HepG2 (cell line): ENCODE measurements around the gene STRADA. TPM values are rescaled to one million over a fixed set of nuclear protein-coding genes. Genes with fewer than 3 reads are reported as not detected.

Source experiments
- ATAC-seq: fragments of 200-7000 bp; cut with Tn5 transposase; 3 replicates; pipeline ENCODE4 v1.9.1; 2020; ENCODE audit warnings: mild to moderate bottlenecking, moderate library complexity
- BruUV-seq: library from RNA; stranded (reverse); fragments of 400-500 nt; replicated peaks from 2 replicates; lab custom pipeline; 2021; lab: Mats Ljungman, UMichigan
- CTCF ChIA-PET: fragments of 300-600 bp; formaldehyde crosslinking; extraction: SDS; loops from one replicate; lab custom pipeline; 2021; ENCODE audit warnings: low total read pairs, inconsistent platforms, low intra/inter-chr PET ratio; lab: Yijun Ruan, JAX
- POLR2A ChIA-PET: fragments of 350-600 bp; sonication (Branson Sonifier 250); formaldehyde crosslinking; loops from one replicate; lab custom pipeline; 2020; ENCODE audit warnings: antibody characterized with exemption, inconsistent platforms; lab: Yijun Ruan, JAX
- DNase-seq: peaks from one replicate; pipeline ENCODE4 v3.0.0-alpha.2; 2015; ENCODE audit warnings: low spot score
- FAIRE-seq: peaks from 3 replicates; lab custom pipeline; 2011; peaks lifted over from hg19 to GRCh38; lab: Jason Lieb, UNC
- H2AFZ ChIP-seq: one replicate; pipeline ENCODE4 v1.6.1; 2011; ENCODE audit warnings: low read length, inconsistent platforms
- H3K27ac ChIP-seq: fragments of 300-600 bp; 3 replicates; pipeline ENCODE4 v1.8.0; 2011; ENCODE audit warnings: mixed run types, mild to moderate bottlenecking, mixed read lengths, low read length, inconsistent platforms; ENCODE audit not compliant: insufficient read depth; ENCODE audit errors: extremely low read length
- H3K27me3 ChIP-seq, 2 experiments: fragments of 200-600 bp in 1 of 2; 2 replicates in 1 of 2; 3 replicates in 1 of 2; pipeline versions ENCODE4 v1.6.0 to v1.8.0; 2011; ENCODE audit warnings: low read length in 2 of 2, mild to moderate bottlenecking in 2 of 2, moderate library complexity in 2 of 2, inconsistent platforms in 1 of 2; ENCODE audit not compliant: insufficient read depth in 2 of 2, control insufficient read depth in 1 of 2
- H3K36me3 ChIP-seq, 2 experiments: fragments of 200-600 bp in 1 of 2; replicated peaks in 1 of 2; 2 replicates in 1 of 2; 3 replicates in 1 of 2; pipeline versions ENCODE4 v1.5.1 to v1.8.0; 2011; ENCODE audit warnings: low read length in 2 of 2, inconsistent platforms in 1 of 2; ENCODE audit not compliant: insufficient read depth in 2 of 2, control insufficient read depth in 1 of 2
- H3K4me1 ChIP-seq: 2 replicates; pipeline ENCODE4 v1.5.1; 2012; ENCODE audit warnings: low read length, inconsistent platforms; ENCODE audit not compliant: insufficient read depth
- H3K4me2 ChIP-seq: 2 replicates; pipeline ENCODE4 v1.6.0; 2011; ENCODE audit warnings: low read depth, low read length, inconsistent platforms
- H3K4me3 ChIP-seq, 3 experiments: fragments of 200-600 bp in 1 of 3; sonication (generic), shearing (Covaris generic) in 1 of 3; replicated peaks in 1 of 3; 2 replicates each; pipeline ENCODE4 v1.5.1; 2011 to 2016; ENCODE audit warnings: low read length in 3 of 3, inconsistent platforms in 2 of 3, low read depth in 2 of 3, mild to moderate bottlenecking in 2 of 3, control low read depth in 1 of 3, mixed read lengths in 1 of 3; ENCODE audit not compliant: insufficient read depth in 1 of 3
- H3K79me2 ChIP-seq: one replicate; pipeline ENCODE4 v1.6.1; 2011; ENCODE audit warnings: low read length, inconsistent platforms; ENCODE audit not compliant: insufficient read depth
- H3K9ac ChIP-seq: 2 replicates; pipeline ENCODE4 v1.6.0; 2011; ENCODE audit warnings: mild to moderate bottlenecking, low read depth, low read length, inconsistent platforms; ENCODE audit not compliant: insufficient read depth
- H3K9me3 ChIP-seq: 2 replicates; pipeline ENCODE4 v1.5.1; 2012; ENCODE audit warnings: mild to moderate bottlenecking, low read length
- H4K20me1 ChIP-seq: 2 replicates; pipeline ENCODE4 v1.6.0; 2011; ENCODE audit warnings: inconsistent platforms, mild to moderate bottlenecking, low read length, moderate library complexity; ENCODE audit not compliant: insufficient read depth
- ARNT ChIP-seq: fragments of 450-650 bp; IDR thresholded peaks from 2 replicates; pipeline ENCODE4 v1.6.1; 2017
- CCAR2 ChIP-seq: fragments of 200-400 bp; formaldehyde crosslinking; optimal IDR thresholded peaks from 2 replicates; pipeline ENCODE3; 2018; ENCODE audit warnings: low read depth, mild to moderate bottlenecking, low read length, moderate library complexity
- MED1 ChIP-seq: sonication (generic); formaldehyde crosslinking; IDR thresholded peaks from 2 replicates; pipeline ENCODE4 v1.4.0; 2020; ENCODE audit warnings: missing genetic modification reagents
- SRSF1 ChIP-seq: fragments of 200-400 bp; formaldehyde crosslinking; optimal IDR thresholded peaks from 2 replicates; pipeline ENCODE3; 2017; ENCODE audit warnings: mild to moderate bottlenecking, low read depth, low read length, moderate library complexity
- THYN1 ChIP-seq: sonication (generic); formaldehyde crosslinking; IDR thresholded peaks from 2 replicates; pipeline ENCODE4 v1.8.1; 2023; ENCODE audit warnings: low read depth, mild to moderate bottlenecking, moderate library complexity, missing genetic modification reagents, borderline replicate concordance
- TMF1 ChIP-seq: sonication (generic); formaldehyde crosslinking; IDR thresholded peaks from 2 replicates; pipeline ENCODE4 v1.8.1; 2022; ENCODE audit warnings: low read depth, missing genetic modification reagents
- ZKSCAN5 ChIP-seq: sonication (generic); formaldehyde crosslinking; IDR thresholded peaks from 2 replicates; pipeline ENCODE4 v1.5.1; 2020; ENCODE audit warnings: mild to moderate bottlenecking, missing genetic modification reagents
- ZNF326 ChIP-seq: sonication (generic); formaldehyde crosslinking; IDR thresholded peaks from 2 replicates; pipeline ENCODE4 v1.4.0; 2020; ENCODE audit warnings: missing genetic modification reagents, borderline replicate concordance
- ZNF382 ChIP-seq: sonication (generic); formaldehyde crosslinking; IDR thresholded peaks from 2 replicates; pipeline ENCODE4 v1.5.0; 2020; ENCODE audit warnings: missing genetic modification reagents, mild to moderate bottlenecking, borderline replicate concordance
- ZNF510 ChIP-seq: sonication (generic); formaldehyde crosslinking; IDR thresholded peaks from 2 replicates; pipeline ENCODE4 v1.4.0; 2020; ENCODE audit warnings: low read depth, mild to moderate bottlenecking, missing genetic modification reagents
- ZNF619 ChIP-seq: sonication (generic); formaldehyde crosslinking; IDR thresholded peaks from 2 replicates; pipeline ENCODE4 v1.4.0; 2020; ENCODE audit warnings: mild to moderate bottlenecking, missing genetic modification reagents
- ZNF775 ChIP-seq: sonication (generic); formaldehyde crosslinking; IDR thresholded peaks from 2 replicates; pipeline ENCODE4 v1.4.0; 2020; ENCODE audit warnings: missing genetic modification reagents, mild to moderate bottlenecking, moderate library complexity, borderline replicate concordance
- ZSCAN29 ChIP-seq: sonication (generic); formaldehyde crosslinking; conservative IDR thresholded peaks from 2 replicates; pipeline ENCODE4 v1.4.0; 2020; ENCODE audit warnings: mild to moderate bottlenecking, missing genetic modification reagents
- WGBS: methylation state at CpG from one replicate; pipeline ENCODE4 v1.1.6; 2017; ENCODE audit warnings: low lambda C conversion rate; 5-methylcytosine and 5-hydroxymethylcytosine counted together
- in situ Hi-C: cut with HindIII; loops from 2 replicates; pipeline ENCODE4 v1.10.0; 2017; ENCODE audit warnings: low pct_unique_long_range_greater_than_20kb; ENCODE audit not compliant: extremely low pct_ligation_motif_present
- intact Hi-C: fragments of 100-400 bp; cut with micrococcal nuclease; formaldehyde crosslinking; loops from one replicate; pipeline ENCODE4 v1.10.0; 2022; ENCODE audit not compliant: unreplicated experiment
- polyA plus RNA-seq, 8 experiments: library from polyadenylated mRNA; depleted of rRNA in 3 of 8; stranded (reverse) in 7 of 8; unstranded in 1 of 8; fragments of >200 nt; fragmentation: Illumina TruSeq in 4 of 8; extraction: Trizol in 4 of 8; gene quantifications; 2 replicates each; pipeline versions ENCODE4 v1.2.1 to v1.2.3, GENCODE V29; 2011 to 2016; ENCODE audit warnings: low read depth in 4 of 8, missing spikeins in 1 of 8, mixed read lengths in 1 of 8; ENCODE audit not compliant: insufficient read depth in 1 of 8
- total RNA-seq, 5 experiments: library from RNA; depleted of rRNA; stranded (reverse); fragments of >200 nt; fragmentation: Illumina TruSeq; extraction: Trizol; gene quantifications; 2 replicates each; pipeline ENCODE4 v1.2.3, GENCODE V29; 2016; ENCODE audit warnings: low read depth in 1 of 5
- TF ChIP-seq, protein P1 (sequence below), 2 experiments: fragments of 450-650 bp in 1 of 2; sonication (generic) in 1 of 2; formaldehyde crosslinking; IDR thresholded peaks; 2 replicates each; pipeline versions ENCODE4 v1.5.0 to v1.8.0; 2020 to 2022; ENCODE audit warnings: mild to moderate bottlenecking in 1 of 2, missing genetic modification reagents in 1 of 2
- TF ChIP-seq, protein P2 (sequence below): sonication (generic); formaldehyde crosslinking; IDR thresholded peaks from 2 replicates; pipeline ENCODE4 v1.4.0; 2020; ENCODE audit warnings: missing genetic modification reagents; ENCODE audit errors: not compliant biosample characterization
- TF ChIP-seq, protein P3 (sequence below): sonication (generic); formaldehyde crosslinking; IDR thresholded peaks from 2 replicates; pipeline ENCODE4 v1.4.0; 2020; ENCODE audit warnings: missing genetic modification reagents, borderline replicate concordance
- TF ChIP-seq, protein P4 (sequence below): sonication (generic); formaldehyde crosslinking; IDR thresholded peaks from 2 replicates; pipeline ENCODE4 v1.4.0; 2020; ENCODE audit warnings: missing genetic modification reagents

Gene STRADA
- total and polyA plus RNA-seq, 2 of the 13 experiments (the other 11 are each of a cell fraction or from before 2014, with no cell fraction given): 17.6 to 17.9 TPM

DNA sequence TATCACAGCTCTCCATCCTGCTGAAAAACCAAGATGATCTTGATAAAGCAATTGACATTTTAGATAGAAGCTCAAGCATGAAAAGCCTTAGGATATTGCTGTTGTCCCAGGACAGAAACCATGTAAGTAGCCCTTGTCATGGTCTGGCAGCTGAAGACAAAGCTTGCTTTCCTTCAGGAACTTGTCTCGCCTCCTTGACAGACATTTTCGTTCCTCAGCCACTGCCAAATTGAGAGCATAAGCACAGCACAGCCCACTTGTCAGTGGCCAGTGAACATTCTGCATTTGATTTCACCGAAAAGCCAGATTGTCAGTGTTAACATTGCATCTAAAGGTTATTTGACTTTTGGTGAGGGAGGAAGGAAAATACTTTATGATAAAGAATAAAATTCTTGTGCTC is 83.8 kb downstream of the STRADA start:
- 98% methylated on average over 3 of the region's 3 CpGs for WGBS
- ATAC-seq (no peak), FAIRE-seq (no peak), DNase-seq (no peak)
- Histone ChIP-seq H3K79me2 (no peaks in the 10 kb centered on the region), H4K20me1 (no peaks in the 10 kb centered on the region), H3K4me3 (no peak overlapping the region), H3K27ac (no peak overlapping the region), H3K9me3 (no peaks in the 10 kb centered on the region), H3K27me3 (no peaks in the 10 kb centered on the region), H3K4me2 (no peak overlapping the region), H3K9ac (no peak overlapping the region), H2AFZ (no peak overlapping the region), H3K36me3 (peaks cover 16 to 35% of the 10 kb centered on the region in 2 experiments), H3K4me1 (no peaks in the 10 kb centered on the region)
- TF ChIP-seq ZNF382 (CRISPR knock-in tag): no peak
- no peak for TF ChIP-seq ARNT
- TF ChIP-seq SRSF1: no peak
- no peak for TF ChIP-seq THYN1 (CRISPR knock-in tag)
- TF ChIP-seq, protein P1, sequence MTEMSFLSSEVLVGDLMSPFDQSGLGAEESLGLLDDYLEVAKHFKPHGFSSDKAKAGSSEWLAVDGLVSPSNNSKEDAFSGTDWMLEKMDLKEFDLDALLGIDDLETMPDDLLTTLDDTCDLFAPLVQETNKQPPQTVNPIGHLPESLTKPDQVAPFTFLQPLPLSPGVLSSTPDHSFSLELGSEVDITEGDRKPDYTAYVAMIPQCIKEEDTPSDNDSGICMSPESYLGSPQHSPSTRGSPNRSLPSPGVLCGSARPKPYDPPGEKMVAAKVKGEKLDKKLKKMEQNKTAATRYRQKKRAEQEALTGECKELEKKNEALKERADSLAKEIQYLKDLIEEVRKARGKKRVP (CRISPR knock-in tag; IDR thresholded peaks at IDR 0.05): no peak
- TF ChIP-seq, protein P2, sequence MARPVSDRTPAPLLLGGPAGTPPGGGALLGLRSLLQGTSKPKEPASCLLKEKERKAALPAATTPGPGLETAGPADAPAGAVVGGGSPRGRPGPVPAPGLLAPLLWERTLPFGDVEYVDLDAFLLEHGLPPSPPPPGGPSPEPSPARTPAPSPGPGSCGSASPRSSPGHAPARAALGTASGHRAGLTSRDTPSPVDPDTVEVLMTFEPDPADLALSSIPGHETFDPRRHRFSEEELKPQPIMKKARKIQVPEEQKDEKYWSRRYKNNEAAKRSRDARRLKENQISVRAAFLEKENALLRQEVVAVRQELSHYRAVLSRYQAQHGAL (CRISPR knock-in tag): no peak
- no peak for TF ChIP-seq TMF1 (CRISPR knock-in tag)
- no peak for TF ChIP-seq CCAR2
- TF ChIP-seq ZNF326: no peak
- no peak for TF ChIP-seq ZNF510 (CRISPR knock-in tag)
- TF ChIP-seq, protein P3, sequence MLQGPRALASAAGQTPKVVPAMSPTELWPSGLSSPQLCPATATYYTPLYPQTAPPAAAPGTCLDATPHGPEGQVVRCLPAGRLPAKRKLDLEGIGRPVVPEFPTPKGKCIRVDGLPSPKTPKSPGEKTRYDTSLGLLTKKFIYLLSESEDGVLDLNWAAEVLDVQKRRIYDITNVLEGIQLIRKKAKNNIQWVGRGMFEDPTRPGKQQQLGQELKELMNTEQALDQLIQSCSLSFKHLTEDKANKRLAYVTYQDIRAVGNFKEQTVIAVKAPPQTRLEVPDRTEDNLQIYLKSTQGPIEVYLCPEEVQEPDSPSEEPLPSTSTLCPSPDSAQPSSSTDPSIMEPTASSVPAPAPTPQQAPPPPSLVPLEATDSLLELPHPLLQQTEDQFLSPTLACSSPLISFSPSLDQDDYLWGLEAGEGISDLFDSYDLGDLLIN (CRISPR knock-in tag): no peak
- no peak for TF ChIP-seq ZSCAN29 (CRISPR knock-in tag)
- no peak for TF ChIP-seq ZNF775
- TF ChIP-seq MED1: no peak
- TF ChIP-seq, protein P4, sequence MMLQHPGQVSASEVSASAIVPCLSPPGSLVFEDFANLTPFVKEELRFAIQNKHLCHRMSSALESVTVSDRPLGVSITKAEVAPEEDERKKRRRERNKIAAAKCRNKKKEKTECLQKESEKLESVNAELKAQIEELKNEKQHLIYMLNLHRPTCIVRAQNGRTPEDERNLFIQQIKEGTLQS: no peak
- no peak for TF ChIP-seq ZNF619 (CRISPR knock-in tag)
- TF ChIP-seq ZKSCAN5 (CRISPR knock-in tag): no peak
- no TSS peak for BruUV-seq
- in situ Hi-C loops (no loop called here), intact Hi-C loops (no loop called here)
- POLR2A ChIA-PET: no interaction called here
- CTCF ChIA-PET: no interaction called here
